Activated CD4-positive, alpha-beta T cell treated with anti-CD3 and anti-CD28 coated beads, Interleukin-2, amount 50 U/mL, for 1 hour (primary cell): ENCODE data around the gene CSN3.

Experiments
- DNase-seq: peaks from one replicate; pipeline ENCODE4 v3.0.0-alpha.2; 2020

The CSN3 gene

GRCh38 chr4:70297576-70297975 lies 55.2 kb downstream of the CSN3 start:
- no peak for DNase-seq

GRCh38 chr4:70298051-70298450 lies 55.7 kb downstream of the CSN3 start:
- no peak for DNase-seq

- no peak for DNase-seq
These were observed 57.2 kb downstream of the CSN3 start for GRCh38 chr4:70299643-70300042.

GRCh38 chr4:70300215-70300614 lies 57.8 kb downstream of the CSN3 start:
- no peak for DNase-seq
